Neural progenitor cell (in vitro differentiated cells): ENCODE data around the gene CCDC85C.

ENCODE experiments used
- EZH2 ChIP-seq: fragments of 200-600 bp; sonication (generic); IDR thresholded peaks from 2 replicates; pipeline ENCODE4 v1.6.1; 2017; ENCODE audit warnings: antibody characterized with exemption, mild to moderate bottlenecking, moderate library complexity
- EZH2phosphoT487 ChIP-seq: fragments of 200-600 bp; sonication (generic); IDR thresholded peaks from 2 replicates; pipeline ENCODE4 v1.6.1; 2017; ENCODE audit warnings: antibody characterized with exemption
- TF ChIP-seq, protein P1 (sequence below): fragments of 200-600 bp; sonication (generic); IDR thresholded peaks from 2 replicates; pipeline ENCODE4 v1.5.1; 2017; ENCODE audit warnings: antibody characterized with exemption, mild to moderate bottlenecking

DNA sequence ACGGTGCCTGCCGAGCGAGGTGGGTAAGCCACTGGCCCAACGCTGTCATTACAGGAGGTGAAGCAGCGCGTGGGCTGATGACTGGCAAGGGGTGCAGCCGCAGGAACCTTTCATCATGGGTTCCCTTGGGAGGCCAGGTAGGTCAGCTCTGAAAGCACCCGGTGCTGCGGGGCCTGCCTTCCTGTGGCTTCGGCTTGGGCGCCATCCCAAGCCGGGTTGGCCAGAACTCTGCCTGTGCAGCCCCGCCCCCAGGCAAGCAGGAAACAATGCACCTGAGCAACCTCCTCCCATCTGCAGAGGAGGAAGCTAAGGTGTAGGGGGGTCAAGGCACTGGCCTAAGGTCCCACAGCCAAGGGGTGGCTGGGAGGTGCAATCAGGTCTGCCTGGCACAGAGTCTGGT is 21.0 kb upstream of the CCDC85C start:
- TF ChIP-seq EZH2phosphoT487 (no peak), EZH2 (no peak)
- TF ChIP-seq, protein P1, sequence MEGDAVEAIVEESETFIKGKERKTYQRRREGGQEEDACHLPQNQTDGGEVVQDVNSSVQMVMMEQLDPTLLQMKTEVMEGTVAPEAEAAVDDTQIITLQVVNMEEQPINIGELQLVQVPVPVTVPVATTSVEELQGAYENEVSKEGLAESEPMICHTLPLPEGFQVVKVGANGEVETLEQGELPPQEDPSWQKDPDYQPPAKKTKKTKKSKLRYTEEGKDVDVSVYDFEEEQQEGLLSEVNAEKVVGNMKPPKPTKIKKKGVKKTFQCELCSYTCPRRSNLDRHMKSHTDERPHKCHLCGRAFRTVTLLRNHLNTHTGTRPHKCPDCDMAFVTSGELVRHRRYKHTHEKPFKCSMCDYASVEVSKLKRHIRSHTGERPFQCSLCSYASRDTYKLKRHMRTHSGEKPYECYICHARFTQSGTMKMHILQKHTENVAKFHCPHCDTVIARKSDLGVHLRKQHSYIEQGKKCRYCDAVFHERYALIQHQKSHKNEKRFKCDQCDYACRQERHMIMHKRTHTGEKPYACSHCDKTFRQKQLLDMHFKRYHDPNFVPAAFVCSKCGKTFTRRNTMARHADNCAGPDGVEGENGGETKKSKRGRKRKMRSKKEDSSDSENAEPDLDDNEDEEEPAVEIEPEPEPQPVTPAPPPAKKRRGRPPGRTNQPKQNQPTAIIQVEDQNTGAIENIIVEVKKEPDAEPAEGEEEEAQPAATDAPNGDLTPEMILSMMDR: no peak
